ENCODE data around the gene ARPC5L. TPM values are rescaled to one million over a fixed set of nuclear protein-coding genes. Genes with fewer than 3 reads are reported as not detected.
"Not testable (repeated sequence)": the region's sequence is repeated elsewhere in the genome, so short reads cannot be mapped to it uniquely, and the experiment has no call there.

The ARPC5L gene
- total RNA-seq, 1 experiment from 2014 or later = 54.1 TPM

DNA sequence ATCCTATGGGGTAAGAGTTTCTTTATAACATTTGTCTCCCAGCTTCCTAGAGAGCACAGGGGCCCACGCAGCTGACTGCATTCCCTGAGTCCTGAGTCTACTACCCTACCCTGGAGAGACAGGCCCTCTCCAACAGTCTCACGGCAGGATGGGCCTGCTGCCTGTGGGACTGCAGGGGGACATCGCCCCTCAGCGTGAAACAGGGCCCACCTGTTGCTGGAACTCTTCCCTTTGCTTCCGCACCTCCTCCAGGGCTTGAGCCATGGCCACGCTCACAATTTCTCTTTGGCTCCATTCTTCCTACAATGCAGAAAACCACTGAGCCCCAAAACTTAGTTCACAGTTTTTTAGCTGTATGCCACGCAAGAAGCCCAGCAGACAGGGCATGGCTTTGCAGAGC lies 28.2 kb downstream of the ARPC5L start:
- DNase-seq (ENCODE audit: low read depth) = no peak

DNA sequence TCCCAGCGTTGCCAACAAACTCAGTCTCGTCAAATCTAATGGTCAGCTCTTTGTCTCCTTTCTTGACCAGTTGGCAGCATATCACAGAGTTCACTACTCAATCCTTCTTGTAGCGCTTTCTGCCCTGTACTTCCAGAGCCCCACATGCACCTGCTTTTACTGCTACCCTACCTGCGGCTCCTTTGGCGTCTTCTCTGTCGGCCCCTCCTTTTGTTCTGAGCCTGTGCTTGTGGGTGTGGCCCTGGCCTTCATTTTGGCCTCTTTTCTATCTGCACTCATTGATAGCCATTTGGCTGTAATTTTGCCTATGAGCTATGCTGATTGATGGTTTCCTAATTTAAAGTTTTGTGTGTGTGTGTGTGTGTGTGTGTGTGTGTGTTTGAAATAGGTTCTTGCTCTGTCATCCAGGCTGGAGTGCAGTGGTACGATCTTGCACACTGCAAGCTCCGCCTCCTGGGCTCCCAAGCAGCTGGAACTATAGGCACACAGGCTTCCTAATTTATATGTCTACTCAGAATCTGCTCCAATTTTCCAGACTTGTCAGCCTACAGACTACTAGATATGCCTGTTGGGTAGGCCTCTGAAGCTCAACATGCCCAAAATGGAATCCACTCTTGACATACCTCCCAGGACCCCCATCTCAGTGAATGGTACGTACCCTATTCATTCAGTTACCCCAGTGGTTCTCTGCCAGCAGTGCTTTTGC lies 32.3 kb downstream of the ARPC5L start:
- DNase-seq (ENCODE audit: low read depth) = no peak

DNA sequence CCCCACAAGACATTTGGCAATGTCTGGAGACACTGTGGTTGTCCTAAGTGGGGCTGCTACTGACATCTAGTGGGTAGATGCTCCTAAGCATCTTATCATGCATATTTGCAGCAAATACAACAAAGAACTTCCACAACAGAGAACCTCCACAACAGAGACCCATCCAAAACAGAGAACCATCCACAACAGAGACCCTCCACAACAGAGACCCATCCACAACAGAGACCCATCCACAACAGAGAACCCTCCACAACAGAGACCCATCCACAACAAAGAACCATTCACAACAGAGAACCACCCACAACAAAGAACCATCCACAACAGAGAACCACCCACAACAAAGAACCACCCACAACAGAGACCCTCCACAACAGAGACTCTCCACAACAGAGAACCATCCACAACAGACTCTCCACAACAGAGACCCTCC lies 32.8 kb downstream of the ARPC5L start:
- peak; percentile 47 for DNase-seq (ENCODE audit: low read depth)

DNA sequence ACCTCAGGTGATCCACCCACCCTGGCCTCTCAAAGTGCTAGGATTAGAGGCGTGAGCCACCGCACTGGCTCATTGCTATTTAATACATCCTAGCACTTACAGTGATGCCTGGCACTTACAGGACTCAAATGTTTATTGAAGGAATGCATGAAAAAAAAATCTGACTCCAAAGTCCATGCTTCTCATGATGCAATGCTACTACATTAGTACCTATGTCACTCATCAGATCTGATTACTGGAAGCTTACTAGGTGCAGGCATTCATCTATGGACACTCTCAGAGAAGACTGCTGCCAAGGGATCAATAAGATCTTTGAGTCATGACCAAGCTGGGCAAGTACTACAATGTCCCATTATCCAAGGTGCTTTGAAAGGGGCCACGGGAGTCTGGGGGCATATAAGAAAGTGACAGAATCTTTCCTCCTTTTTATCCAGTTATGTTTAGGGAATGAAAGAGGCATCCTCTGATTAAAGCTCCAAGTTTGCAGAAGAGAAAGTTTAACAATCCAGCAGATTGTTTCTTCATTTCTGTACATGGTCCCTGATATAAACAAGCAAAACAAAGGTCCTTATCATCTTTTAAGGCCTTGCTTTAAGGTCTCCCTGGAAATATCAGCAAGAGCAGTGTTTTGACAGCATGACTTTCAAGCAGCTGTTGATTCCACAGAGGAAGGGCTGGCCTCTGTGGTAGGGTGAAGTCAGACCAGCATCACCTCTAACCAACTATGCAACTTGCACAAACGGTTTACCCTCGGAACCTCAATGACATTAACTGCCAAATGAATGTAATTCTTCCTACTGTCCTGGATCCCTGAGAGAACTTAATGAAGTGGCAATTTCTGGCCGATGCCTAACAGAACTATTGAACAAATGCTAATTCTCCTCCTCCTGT lies 35.9 kb downstream of the ARPC5L start:
- DNase-seq (ENCODE audit: low read depth) = no peak

- DNase-seq (ENCODE audit: low read depth) = no peak
These were observed 37.9 kb downstream of the ARPC5L start for GRCh38 chr9:124899845-124900244.

DNA sequence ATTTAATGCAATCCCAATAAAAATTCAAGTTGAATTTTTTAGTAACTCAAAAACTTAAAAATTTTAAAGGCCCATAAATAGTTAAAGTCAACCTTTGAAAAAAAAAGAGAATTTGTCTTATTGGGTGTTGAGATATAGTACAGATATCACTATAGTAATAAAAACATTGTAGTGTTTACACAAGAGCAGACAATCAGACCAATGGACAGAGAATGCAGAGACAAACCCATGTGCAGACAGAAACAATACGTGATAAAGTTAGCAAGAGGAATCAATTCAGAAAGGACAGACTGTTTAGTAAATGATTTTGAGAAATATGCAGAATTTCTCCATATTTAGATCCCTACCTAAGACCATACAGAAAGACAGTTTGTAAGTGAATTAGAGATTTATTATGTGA lies 45.0 kb downstream of the ARPC5L start:
- no peak for DNase-seq (ENCODE audit: low read depth)

DNA sequence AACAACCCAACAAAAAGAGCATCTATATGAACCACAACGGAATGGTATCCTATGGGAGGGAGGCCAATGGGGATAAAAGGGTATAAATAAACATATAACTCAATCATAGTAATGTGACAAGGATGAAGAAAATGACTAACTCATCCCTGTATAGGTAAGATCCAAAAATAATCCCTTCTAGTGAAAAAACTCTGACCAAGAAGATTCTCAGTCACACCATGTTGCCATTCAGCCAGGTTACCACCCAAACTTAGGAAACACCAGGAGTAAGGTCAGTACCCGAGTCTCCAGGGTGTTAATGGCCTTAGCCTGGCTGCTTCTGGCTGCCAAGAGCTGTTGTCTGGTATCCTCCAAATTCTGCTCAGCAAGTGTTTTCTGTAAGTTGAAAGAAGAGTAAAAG lies 46.2 kb downstream of the ARPC5L start:
- no peak for DNase-seq (ENCODE audit: low read depth)

GRCh38 chr9:124911766-124912165 lies 49.8 kb downstream of the ARPC5L start:
- no peak for DNase-seq (ENCODE audit: low read depth)

- no peak for DNase-seq (ENCODE audit: low read depth)
These were observed 51.4 kb downstream of the ARPC5L start for GRCh38 chr9:124913378-124913777.

DNA sequence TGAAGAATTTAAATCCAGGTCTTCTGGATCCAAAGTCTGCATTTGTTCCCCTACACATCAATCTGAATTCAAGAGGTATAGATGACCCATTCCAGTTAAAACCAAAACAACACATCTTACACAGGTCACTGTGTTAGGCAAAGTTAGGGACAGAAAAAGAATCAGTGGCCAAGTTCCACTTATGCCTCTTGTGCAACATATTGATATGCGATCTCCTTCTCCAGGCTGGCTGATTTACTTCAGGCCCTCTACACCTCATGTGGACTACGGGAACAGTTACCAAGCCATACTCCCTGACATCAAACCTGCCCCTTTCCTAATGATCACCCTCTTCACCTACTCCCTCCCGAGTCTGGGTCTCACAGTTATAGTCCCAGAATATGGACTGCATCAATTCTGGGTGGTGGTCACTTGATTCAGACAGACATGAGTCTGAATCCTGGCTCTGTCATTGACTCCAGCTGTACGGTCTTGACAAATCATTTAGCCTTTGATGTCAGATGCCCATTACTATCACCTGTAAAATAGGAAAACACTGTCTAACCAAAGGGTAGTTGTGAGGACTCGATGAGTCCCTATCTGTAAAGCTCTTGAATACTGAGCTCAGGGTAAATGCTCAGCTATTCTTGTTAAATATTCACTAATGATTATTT lies 52.9 kb downstream of the ARPC5L start:
- no peak for DNase-seq (ENCODE audit: low read depth)

DNA sequence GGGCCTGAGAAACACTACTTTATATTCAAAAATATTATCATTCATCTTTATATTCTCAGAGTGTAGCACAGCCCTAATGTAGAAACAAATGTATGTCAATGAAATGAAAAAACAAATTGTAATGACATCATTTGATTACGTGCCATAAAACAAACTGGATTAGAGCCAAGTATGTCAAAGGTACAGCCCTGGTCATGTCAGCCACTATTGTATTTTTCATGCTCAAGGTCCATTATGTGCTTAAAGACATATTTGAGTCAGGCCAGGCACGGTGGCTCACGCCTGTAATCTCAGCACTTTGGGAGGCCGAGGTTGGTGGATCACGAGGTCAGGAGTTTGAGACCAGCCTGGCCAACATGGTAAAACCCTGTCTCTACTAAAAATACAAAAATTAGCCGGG lies 58.5 kb downstream of the ARPC5L start:
- DNase-seq (ENCODE audit: low read depth) = not testable (repeated sequence)

Other genes with a start within 250 kb of the ARPC5L start
- gene NR6A1, start 90.8 kb upstream of the ARPC5L start, total RNA-seq (2014; rRNA removed; shearing (Covaris generic)) = 1.4 and 2.4 TPM in 2 replicates
- 2.4 and 9.3 TPM in 2 replicates for gene OLFML2A, start 85.0 kb upstream of the ARPC5L start, total RNA-seq (2014; rRNA removed; shearing (Covaris generic))
- not detected in 2 replicates for gene WDR38, start 8.7 kb upstream of the ARPC5L start, total RNA-seq (2014; rRNA removed; shearing (Covaris generic))
- 2,121 and 2,222 TPM in 2 replicates for gene RPL35, start 173 bp upstream of the ARPC5L start, total RNA-seq (2014; rRNA removed; shearing (Covaris generic))
- gene GOLGA1, start 79.0 kb downstream of the ARPC5L start, total RNA-seq (2014; rRNA removed; shearing (Covaris generic)) = 15.6 and 17.3 TPM in 2 replicates

All from M059J (cell line).